ENCODE measurements around the gene GNA12.
"Not testable (repeated sequence)": the region's sequence is repeated elsewhere in the genome, so short reads cannot be mapped to it uniquely, and the experiment has no call there.

Gene GNA12

DNA sequence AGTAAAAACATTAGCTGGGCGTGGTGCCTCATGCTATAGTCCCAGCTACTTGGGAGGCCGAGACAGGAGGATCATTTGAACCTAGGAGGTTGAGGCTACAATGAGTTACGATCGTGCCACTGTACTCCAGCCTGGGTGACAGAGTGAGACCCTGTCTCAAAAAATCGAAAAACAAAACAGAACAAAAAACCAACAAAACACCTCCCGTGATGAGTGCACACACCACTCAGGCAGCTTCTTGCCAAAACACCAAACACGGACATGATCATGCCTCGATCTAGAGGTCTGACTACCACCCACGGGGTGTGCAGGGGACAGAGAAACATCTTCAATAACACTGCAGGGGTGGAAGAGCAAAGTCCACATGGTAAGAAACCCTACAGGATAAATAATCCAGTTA lies 111.7 kb downstream of the GNA12 start:
- Histone ChIP-seq H3K36me3 (ENCODE audit: insufficient read depth, low read length) (peaks cover 19% of the 10 kb centered on the region), H3K9ac (ENCODE audit: insufficient read length) (no peak overlapping the region)
- no peak for DNase-seq (ENCODE audit: low read depth, low spot score)

DNA sequence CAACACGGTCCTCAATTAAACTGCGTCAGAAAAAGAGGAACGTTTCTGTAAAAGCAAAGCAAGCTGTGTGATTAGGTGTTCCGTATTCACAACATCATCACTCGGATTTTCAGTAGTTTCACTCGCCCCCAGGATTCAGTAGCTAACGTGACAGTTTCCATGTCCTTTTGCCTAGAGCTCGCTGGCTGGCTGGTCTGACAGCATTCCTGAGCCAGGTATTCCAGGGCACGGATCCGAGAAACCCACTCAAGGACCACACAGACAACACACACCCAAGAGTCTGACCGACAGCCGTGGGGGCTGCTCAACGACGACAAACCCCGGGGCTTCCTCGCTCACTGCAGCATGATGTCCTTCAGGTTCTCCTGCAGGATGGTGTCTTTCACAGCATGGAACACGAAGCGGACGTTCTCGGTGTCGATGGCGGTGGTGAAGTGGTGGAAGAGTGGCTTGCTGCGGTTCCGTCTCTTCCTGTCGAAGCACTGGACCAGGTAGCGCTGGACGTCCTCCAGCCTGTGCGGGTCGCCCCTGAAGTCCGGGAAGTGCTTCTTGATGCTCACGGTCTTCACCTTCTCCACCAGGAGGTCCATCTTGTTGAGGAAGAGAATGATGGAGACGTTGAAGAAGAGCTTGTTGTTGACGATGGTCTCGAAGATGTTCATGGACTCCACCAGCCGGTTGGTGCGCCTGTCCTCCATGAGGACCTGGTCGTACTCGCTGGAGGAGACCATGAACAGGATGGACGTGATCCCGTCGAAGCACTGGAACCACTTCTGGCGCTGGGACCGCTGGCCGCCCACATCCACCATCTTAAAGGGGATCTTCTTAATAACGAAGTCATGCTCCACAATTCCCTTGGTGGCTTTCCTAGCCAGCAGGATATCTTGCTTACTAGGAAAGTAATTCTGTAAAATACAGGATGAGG lies 113.0 kb downstream of the GNA12 start:
- H3K9me3 ChIP-seq (ENCODE audit: low read depth, low read length): no peaks in the 10 kb centered on the region
- TF ChIP-seq POLR2AphosphoS5 (IDR thresholded peaks at IDR 0.05; ENCODE audit: borderline replicate concordance, low read depth, low read length): no peak
- TF ChIP-seq FOXP2 (optimal IDR thresholded peaks at IDR 0.05; ENCODE audit: control extremely low read depth, extremely low read length, insufficient read depth): no peak
- no peak for TF ChIP-seq EZH2 (IDR thresholded peaks at IDR 0.05)
- 0 out of 2 replicates have a peak overlapping the region, but pooled peaks have one; percentile 13 for H3K27ac ChIP-seq
- no peak overlapping the region for H3K4me3 ChIP-seq
- peaks cover 19% of the 10 kb centered on the region for H3K36me3 ChIP-seq (ENCODE audit: insufficient read depth, low read length)
- no peak overlapping the region for H3K9ac ChIP-seq (ENCODE audit: insufficient read length)
- DNase-seq (ENCODE audit: low read depth, low spot score): no peak

More for the DNA sequence above, 111.7 kb downstream of the GNA12 start:
- TF ChIP-seq EZH2 (IDR thresholded peaks at IDR 0.05): no peak
- no peak for TF ChIP-seq FOXP2 (optimal IDR thresholded peaks at IDR 0.05; ENCODE audit: control extremely low read depth, extremely low read length, insufficient read depth)
- no peak for TF ChIP-seq POLR2AphosphoS5 (IDR thresholded peaks at IDR 0.05; ENCODE audit: borderline replicate concordance, low read depth, low read length)
- Histone ChIP-seq H3K9me3 (ENCODE audit: low read depth, low read length) (no peaks in the 10 kb centered on the region), H3K4me3 (no peak overlapping the region), H3K27ac (no peak overlapping the region)

- TF ChIP-seq FOXP2 (optimal IDR thresholded peaks at IDR 0.05; ENCODE audit: control extremely low read depth, extremely low read length, insufficient read depth) (no peak), EZH2 (IDR thresholded peaks at IDR 0.05) (no peak), POLR2AphosphoS5 (IDR thresholded peaks at IDR 0.05; ENCODE audit: borderline replicate concordance, low read depth, low read length) (no peak)
- H3K9ac ChIP-seq (ENCODE audit: insufficient read length): no peak overlapping the region
- DNase-seq (ENCODE audit: low read depth, low spot score): no peak
Observed at GRCh38 chr7:2729893-2730716, 114.0 kb downstream of the GNA12 start.

GRCh38 chr7:2729031-2729892 lies 114.8 kb downstream of the GNA12 start:
- Histone ChIP-seq H3K36me3 (ENCODE audit: insufficient read depth, low read length) (peaks cover 19% of the 10 kb centered on the region), H3K27ac (no peak overlapping the region), H3K9ac (ENCODE audit: insufficient read length) (no peak overlapping the region), H3K9me3 (ENCODE audit: low read depth, low read length) (no peaks in the 10 kb centered on the region), H3K4me3 (no peak overlapping the region)
- TF ChIP-seq FOXP2 (optimal IDR thresholded peaks at IDR 0.05; ENCODE audit: control extremely low read depth, extremely low read length, insufficient read depth) (no peak), EZH2 (IDR thresholded peaks at IDR 0.05) (no peak), POLR2AphosphoS5 (IDR thresholded peaks at IDR 0.05; ENCODE audit: borderline replicate concordance, low read depth, low read length) (no peak)
- DNase-seq (ENCODE audit: low read depth, low spot score): no peak

More at GRCh38 chr7:2729893-2730716, 114.0 kb downstream of the GNA12 start:
- no peak overlapping the region for H3K27ac ChIP-seq
- peaks cover 19% of the 10 kb centered on the region for H3K36me3 ChIP-seq (ENCODE audit: insufficient read depth, low read length)
- H3K4me3 ChIP-seq: no peak overlapping the region
- H3K9me3 ChIP-seq (ENCODE audit: low read depth, low read length): no peaks in the 10 kb centered on the region

- Histone ChIP-seq H3K9me3 (ENCODE audit: low read depth, low read length) (no peaks in the 10 kb centered on the region), H3K36me3 (ENCODE audit: insufficient read depth, low read length) (peaks cover 18% of the 10 kb centered on the region), H3K27ac (no peak overlapping the region), H3K4me3 (no peak overlapping the region), H3K9ac (ENCODE audit: insufficient read length) (no peak overlapping the region)
- no peak for DNase-seq (ENCODE audit: low read depth, low spot score)
- TF ChIP-seq POLR2AphosphoS5 (IDR thresholded peaks at IDR 0.05; ENCODE audit: borderline replicate concordance, low read depth, low read length) (no peak), EZH2 (IDR thresholded peaks at IDR 0.05) (no peak), FOXP2 (optimal IDR thresholded peaks at IDR 0.05; ENCODE audit: control extremely low read depth, extremely low read length, insufficient read depth) (no peak)
Observed at GRCh38 chr7:2728316-2729030, 115.6 kb downstream of the GNA12 start.

GRCh38 chr7:2727206-2727605 lies 116.9 kb downstream of the GNA12 start:
- not testable (repeated sequence) for H3K9me3 ChIP-seq (ENCODE audit: low read depth, low read length); H3K27ac ChIP-seq; H3K4me3 ChIP-seq; DNase-seq (ENCODE audit: low read depth, low spot score); H3K9ac ChIP-seq (ENCODE audit: insufficient read length); H3K36me3 ChIP-seq (ENCODE audit: insufficient read depth, low read length)

DNA sequence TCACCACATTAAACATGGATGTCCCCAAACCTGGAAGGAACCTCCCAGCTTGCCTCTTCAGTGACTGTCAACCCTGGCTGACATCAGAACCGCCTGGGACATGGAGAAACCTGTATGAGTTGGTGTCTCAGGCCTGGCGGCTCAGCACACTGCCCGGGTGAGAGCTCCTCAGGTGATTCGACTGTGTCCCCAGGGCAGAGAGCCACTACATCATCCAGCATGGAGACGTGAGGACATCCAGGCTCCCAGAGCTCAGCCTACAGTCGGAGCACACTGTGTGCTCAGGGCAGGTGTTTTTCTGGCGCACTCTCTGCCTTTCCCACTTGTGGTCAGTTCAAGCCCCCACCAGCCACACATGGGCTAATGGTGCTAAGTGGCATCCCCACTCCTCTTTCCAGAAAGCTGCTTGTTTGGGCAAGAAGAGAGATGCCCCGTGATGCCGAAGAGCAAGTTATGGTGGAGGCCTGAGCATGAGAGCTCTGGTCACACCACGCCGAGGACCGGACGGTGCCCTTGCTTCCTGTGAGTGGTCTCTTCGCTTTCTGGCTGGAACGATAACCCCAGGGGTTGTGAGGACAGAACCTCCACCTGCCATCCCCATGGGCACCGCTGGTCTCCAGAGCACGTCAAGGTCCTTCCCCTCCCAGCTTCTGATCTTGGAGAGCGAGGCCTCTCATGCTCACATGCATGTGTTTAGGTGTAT lies 117.6 kb downstream of the GNA12 start:
- H3K4me3 ChIP-seq: no peak overlapping the region
- H3K27ac ChIP-seq: no peak overlapping the region
- H3K36me3 ChIP-seq (ENCODE audit: insufficient read depth, low read length): peaks cover 5% of the 10 kb centered on the region
- TF ChIP-seq POLR2AphosphoS5 (IDR thresholded peaks at IDR 0.05; ENCODE audit: borderline replicate concordance, low read depth, low read length) (no peak), FOXP2 (optimal IDR thresholded peaks at IDR 0.05; ENCODE audit: control extremely low read depth, extremely low read length, insufficient read depth) (no peak), EZH2 (IDR thresholded peaks at IDR 0.05) (no peak)
- DNase-seq (ENCODE audit: low read depth, low spot score): no peak
- H3K9ac ChIP-seq (ENCODE audit: insufficient read length): no peak overlapping the region
- no peaks in the 10 kb centered on the region for H3K9me3 ChIP-seq (ENCODE audit: low read depth, low read length)

Measured in SK-N-MC (cell line).